Karpas-422 (cell line): Measurements from ENCODE around the gene CFAP45. TPM values are rescaled to one million over a fixed set of nuclear protein-coding genes. Genes with fewer than 3 reads are reported as not detected.

ENCODE experiments used
- DNase-seq: peaks from one replicate; pipeline ENCODE4 v3.0.0-alpha.2; 2015
- H2AFZ ChIP-seq: fragments of 200-600 bp; sonication (generic); 2 replicates; pipeline ENCODE4 v1.6.1; 2014; ENCODE audit warnings: antibody characterized with exemption, low read length, mixed read lengths
- H3K27ac ChIP-seq: fragments of 200-600 bp; sonication (generic); 2 replicates; pipeline ENCODE4 v1.5.1; 2014; ENCODE audit warnings: mild to moderate bottlenecking, low read length, moderate library complexity
- H3K27me3 ChIP-seq: fragments of 200-600 bp; sonication (generic); 2 replicates; pipeline ENCODE4 v1.6.1; 2014; ENCODE audit warnings: low read length, mixed read lengths
- H3K36me3 ChIP-seq: fragments of 200-600 bp; sonication (generic); 2 replicates; pipeline ENCODE4 v1.6.1; 2014; ENCODE audit warnings: low read length, mixed read lengths; ENCODE audit not compliant: insufficient read depth
- H3K4me1 ChIP-seq: fragments of 200-600 bp; sonication (generic); 2 replicates; pipeline ENCODE4 v1.6.1; 2014; ENCODE audit warnings: mild to moderate bottlenecking, low read length, mixed read lengths
- H3K4me2 ChIP-seq: fragments of 200-600 bp; sonication (generic); 2 replicates; pipeline ENCODE4 v1.6.1; 2014; ENCODE audit warnings: low read length, low read depth, mild to moderate bottlenecking; ENCODE audit not compliant: poor library complexity, severe bottlenecking
- H3K4me3 ChIP-seq: fragments of 200-600 bp; sonication (generic); 2 replicates; pipeline ENCODE4 v1.5.1; 2014; ENCODE audit warnings: mild to moderate bottlenecking, antibody characterized with exemption, low read length, mixed read lengths
- H3K79me2 ChIP-seq: fragments of 200-600 bp; sonication (generic); 2 replicates; pipeline ENCODE4 v1.6.1; 2014; ENCODE audit warnings: mild to moderate bottlenecking, low read length, mixed read lengths
- H3K9ac ChIP-seq: fragments of 200-600 bp; sonication (generic); 2 replicates; pipeline ENCODE4 v1.6.0; 2014; ENCODE audit warnings: low read length
- H3K9me2 ChIP-seq: fragments of 200-600 bp; sonication (generic), shearing (Covaris generic); replicated peaks from 2 replicates; pipeline ENCODE4 v1.6.0; 2014; ENCODE audit warnings: mild to moderate bottlenecking, low read length, moderate library complexity; ENCODE audit not compliant: insufficient read depth
- H3K9me3 ChIP-seq: fragments of 300-700, 200-600 bp; sonication (generic); 2 replicates; pipeline ENCODE4 v1.6.1; 2014; ENCODE audit warnings: low read length, mixed read lengths
- H4K20me1 ChIP-seq: fragments of 200-600 bp; sonication (generic); 2 replicates; pipeline ENCODE4 v1.6.1; 2014; ENCODE audit warnings: mild to moderate bottlenecking, antibody characterized with exemption, low read length, low read depth; ENCODE audit not compliant: insufficient read depth
- total RNA-seq: library from RNA; depleted of rRNA; stranded (reverse); fragments of >200 nt; shearing (Covaris generic); gene quantifications from 2 replicates; pipeline ENCODE4 v1.2.3, GENCODE V29; 2014; ENCODE audit warnings: low replicate concordance

The CFAP45 gene
- total RNA-seq, 1 experiment from 2014 or later, result not detected

GRCh38 chr1:159855709-159856108 is 44.3 kb downstream of the CFAP45 start:
- Histone ChIP-seq H4K20me1 (no peaks in the 10 kb centered on the region), H3K79me2 (no peaks in the 10 kb centered on the region), H3K9me2 (no peaks in the 10 kb centered on the region), H3K9me3 (no peaks in the 10 kb centered on the region), H3K36me3 (no peaks in the 10 kb centered on the region), H3K4me3 (no peak overlapping the region), H3K4me2 (no peak overlapping the region), H2AFZ (no peak overlapping the region), H3K27ac (no peak overlapping the region), H3K9ac (no peak overlapping the region), H3K4me1 (no peaks in the 10 kb centered on the region), H3K27me3 (no peaks in the 10 kb centered on the region)
- DNase-seq, result no peak

DNA sequence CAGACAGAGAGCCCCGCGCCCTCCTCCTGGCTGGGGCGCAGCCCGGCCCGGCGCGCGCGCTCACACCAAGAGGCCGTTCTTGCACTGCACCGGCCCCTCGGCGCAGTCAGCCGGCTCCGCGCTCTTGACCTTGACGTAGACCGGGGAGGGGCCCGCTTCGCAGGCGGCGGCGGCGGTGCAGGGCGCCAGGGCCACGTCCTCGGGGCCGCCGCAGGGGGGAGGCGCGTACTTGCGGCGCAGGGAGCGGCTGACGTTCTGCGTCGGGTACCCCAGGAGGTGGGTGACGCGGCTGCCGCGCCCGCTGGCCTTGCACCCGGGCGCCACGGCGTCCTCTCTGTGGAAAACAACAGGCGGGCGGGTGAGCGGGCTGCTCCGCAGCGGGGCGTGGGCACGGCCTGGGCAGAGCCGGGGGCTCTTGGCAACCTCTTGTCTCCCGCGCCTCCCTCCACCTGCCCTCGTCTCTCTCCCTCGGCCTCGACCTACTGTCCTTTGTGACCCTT is 45.2 kb downstream of the CFAP45 start:
- no peak overlapping the region for H2AFZ ChIP-seq
- H3K4me1 ChIP-seq, result no peaks in the 10 kb centered on the region
- no peak overlapping the region for H3K4me2 ChIP-seq
- no peak overlapping the region for H3K9ac ChIP-seq
- no peaks in the 10 kb centered on the region for H4K20me1 ChIP-seq
- H3K4me3 ChIP-seq, result no peak overlapping the region
- H3K27me3 ChIP-seq, result no peaks in the 10 kb centered on the region
- H3K9me3 ChIP-seq, result no peaks in the 10 kb centered on the region
- H3K36me3 ChIP-seq, result no peaks in the 10 kb centered on the region
- H3K27ac ChIP-seq, result no peak overlapping the region
- H3K79me2 ChIP-seq, result no peaks in the 10 kb centered on the region
- DNase-seq, result no peak
- H3K9me2 ChIP-seq, result no peaks in the 10 kb centered on the region

DNA sequence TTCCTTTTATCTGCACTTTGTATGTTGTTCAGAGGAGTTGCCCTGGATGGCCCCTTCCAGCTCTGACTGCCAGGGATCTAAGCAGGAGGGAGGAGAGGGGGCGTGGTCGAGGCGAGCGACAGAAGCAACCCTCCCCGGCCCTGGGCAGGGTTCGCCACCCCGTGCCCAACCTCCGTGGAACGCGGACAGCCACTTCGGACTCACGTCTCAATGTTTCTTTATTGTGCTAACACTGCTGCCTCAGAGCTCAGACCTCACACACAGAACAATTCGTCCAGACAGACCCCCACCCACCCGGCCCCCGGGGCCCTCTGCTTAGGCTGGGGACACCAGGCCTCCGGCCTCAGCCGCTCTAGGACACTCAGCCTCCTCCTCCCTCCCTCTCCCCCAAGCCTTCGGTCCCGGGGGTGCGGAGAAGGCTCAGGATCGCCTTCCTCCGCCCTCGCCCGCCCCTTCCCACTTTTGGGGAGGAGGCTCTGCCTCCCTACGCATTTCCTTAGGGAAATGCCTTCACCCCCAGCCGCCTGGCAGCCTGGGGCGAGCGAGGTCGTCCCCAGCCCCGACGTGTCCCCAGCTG is 45.8 kb downstream of the CFAP45 start:
- H3K4me1 ChIP-seq, result no peaks in the 10 kb centered on the region
- H3K79me2 ChIP-seq, result no peaks in the 10 kb centered on the region
- no peaks in the 10 kb centered on the region for H3K9me2 ChIP-seq
- no peaks in the 10 kb centered on the region for H3K27me3 ChIP-seq
- no peaks in the 10 kb centered on the region for H3K9me3 ChIP-seq
- no peak overlapping the region for H3K27ac ChIP-seq
- H3K36me3 ChIP-seq, result no peaks in the 10 kb centered on the region
- H2AFZ ChIP-seq, result no peak overlapping the region
- no peak overlapping the region for H3K4me3 ChIP-seq
- DNase-seq, result no peak
- no peak overlapping the region for H3K9ac ChIP-seq
- no peaks in the 10 kb centered on the region for H4K20me1 ChIP-seq
- H3K4me2 ChIP-seq, result no peak overlapping the region

- Histone ChIP-seq H4K20me1 (no peaks in the 10 kb centered on the region), H2AFZ (no peak overlapping the region), H3K79me2 (no peaks in the 10 kb centered on the region), H3K9me2 (no peaks in the 10 kb centered on the region), H3K4me3 (no peak overlapping the region), H3K36me3 (no peaks in the 10 kb centered on the region), H3K27ac (no peak overlapping the region), H3K27me3 (no peaks in the 10 kb centered on the region), H3K4me1 (no peaks in the 10 kb centered on the region), H3K4me2 (no peak overlapping the region), H3K9me3 (no peaks in the 10 kb centered on the region), H3K9ac (no peak overlapping the region)
- DNase-seq, result no peak
These were observed 46.4 kb downstream of the CFAP45 start for GRCh38 chr1:159853417-159854115.

DNA sequence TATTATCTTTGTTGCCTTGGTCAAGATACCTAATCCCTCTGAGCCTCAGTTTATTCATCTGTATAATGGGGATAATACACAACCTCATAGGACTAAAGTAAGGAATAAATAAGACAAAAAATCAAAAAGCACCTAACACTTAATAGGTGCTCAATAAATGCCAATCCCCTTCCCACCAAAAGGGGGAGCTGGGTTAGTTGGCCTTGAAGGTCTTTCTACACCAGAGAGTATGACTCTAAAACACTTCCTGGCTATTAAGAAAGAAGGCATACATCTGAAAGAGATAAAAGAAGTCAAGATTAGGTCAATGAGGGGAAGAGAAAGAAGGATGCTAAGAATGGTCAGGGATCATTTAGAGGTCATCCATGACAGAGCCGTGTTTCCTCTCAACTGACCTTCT is 48.6 kb downstream of the CFAP45 start:
- H3K27ac ChIP-seq, result no peak overlapping the region
- peak; percentile 67 for DNase-seq
- H3K9me3 ChIP-seq, result no peaks in the 10 kb centered on the region
- H3K27me3 ChIP-seq, result no peaks in the 10 kb centered on the region
- no peak overlapping the region for H3K9ac ChIP-seq
- no peak overlapping the region for H3K4me3 ChIP-seq
- H2AFZ ChIP-seq, result no peak overlapping the region
- no peaks in the 10 kb centered on the region for H4K20me1 ChIP-seq
- no peaks in the 10 kb centered on the region for H3K4me1 ChIP-seq
- no peaks in the 10 kb centered on the region for H3K9me2 ChIP-seq
- no peaks in the 10 kb centered on the region for H3K79me2 ChIP-seq
- no peak overlapping the region for H3K4me2 ChIP-seq
- H3K36me3 ChIP-seq, result no peaks in the 10 kb centered on the region

GRCh38 chr1:159849626-159850366 is 50.2 kb downstream of the CFAP45 start:
- no peak overlapping the region for H3K27ac ChIP-seq
- no peak overlapping the region for H2AFZ ChIP-seq
- no peaks in the 10 kb centered on the region for H3K36me3 ChIP-seq
- no peaks in the 10 kb centered on the region for H3K27me3 ChIP-seq
- H3K4me1 ChIP-seq, result no peaks in the 10 kb centered on the region
- no peak overlapping the region for H3K4me3 ChIP-seq
- H3K9me2 ChIP-seq, result no peaks in the 10 kb centered on the region
- H4K20me1 ChIP-seq, result no peaks in the 10 kb centered on the region
- no peaks in the 10 kb centered on the region for H3K9me3 ChIP-seq
- no peak overlapping the region for H3K9ac ChIP-seq
- H3K4me2 ChIP-seq, result no peak overlapping the region
- no peaks in the 10 kb centered on the region for H3K79me2 ChIP-seq
- no peak for DNase-seq

DNA sequence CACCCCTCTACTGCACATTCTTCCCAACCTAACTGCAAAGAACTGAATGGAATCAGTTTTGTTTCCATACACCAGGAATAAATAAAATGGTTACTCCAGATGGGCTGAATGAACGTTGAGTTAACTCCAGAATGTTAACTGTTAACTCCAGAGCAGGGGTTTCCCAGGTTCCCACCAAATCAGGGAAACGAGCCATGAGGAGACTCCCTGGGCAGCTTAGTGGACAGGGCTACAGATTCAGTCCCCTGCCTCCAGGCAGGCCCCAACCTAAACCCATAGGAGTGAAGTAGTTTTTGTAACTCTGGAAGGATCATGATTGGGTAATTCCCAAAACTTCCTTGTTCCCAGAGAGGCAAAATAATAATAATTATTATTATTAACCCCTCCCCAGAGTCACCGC is 51.6 kb downstream of the CFAP45 start:
- H4K20me1 ChIP-seq, result no peaks in the 10 kb centered on the region
- no peaks in the 10 kb centered on the region for H3K9me2 ChIP-seq
- no peaks in the 10 kb centered on the region for H3K79me2 ChIP-seq
- no peaks in the 10 kb centered on the region for H3K36me3 ChIP-seq
- DNase-seq, result no peak
- no peak overlapping the region for H2AFZ ChIP-seq
- H3K9me3 ChIP-seq, result no peaks in the 10 kb centered on the region
- no peaks in the 10 kb centered on the region for H3K4me1 ChIP-seq
- no peaks in the 10 kb centered on the region for H3K27me3 ChIP-seq
- no peak overlapping the region for H3K4me3 ChIP-seq
- no peak overlapping the region for H3K27ac ChIP-seq
- no peak overlapping the region for H3K9ac ChIP-seq
- no peak overlapping the region for H3K4me2 ChIP-seq

DNA sequence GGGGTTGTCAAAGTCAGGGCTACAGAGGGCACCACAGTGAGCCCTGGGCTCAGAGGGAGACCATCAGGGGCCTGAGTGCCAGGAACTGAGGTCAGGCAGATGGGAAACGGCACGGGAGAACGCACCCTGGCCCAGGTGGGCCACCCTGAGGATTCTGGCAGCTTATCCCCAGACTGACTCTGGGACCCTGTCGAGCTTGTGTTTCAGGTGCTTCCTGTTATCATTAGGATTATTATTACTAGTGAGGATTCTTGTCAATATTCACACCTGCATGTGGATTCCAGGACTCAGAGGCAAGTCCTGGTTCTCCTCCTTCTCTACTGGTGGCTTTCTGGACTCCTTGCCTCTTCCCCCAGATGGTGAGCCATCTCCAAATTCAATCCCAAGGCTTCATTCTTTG is 52.7 kb downstream of the CFAP45 start:
- H3K4me3 ChIP-seq, result no peak overlapping the region
- H3K27ac ChIP-seq, result no peak overlapping the region
- H3K4me1 ChIP-seq, result no peaks in the 10 kb centered on the region
- no peaks in the 10 kb centered on the region for H4K20me1 ChIP-seq
- H3K4me2 ChIP-seq, result no peak overlapping the region
- no peaks in the 10 kb centered on the region for H3K27me3 ChIP-seq
- H3K9me3 ChIP-seq, result no peaks in the 10 kb centered on the region
- no peaks in the 10 kb centered on the region for H3K9me2 ChIP-seq
- no peaks in the 10 kb centered on the region for H3K36me3 ChIP-seq
- no peak overlapping the region for H2AFZ ChIP-seq
- DNase-seq, result no peak
- no peaks in the 10 kb centered on the region for H3K79me2 ChIP-seq
- H3K9ac ChIP-seq, result no peak overlapping the region
